ENCODE data around the gene EHD2.
A peak's percentile ranks its signal among the peaks of the same experiment; 100 is the strongest.
"Not testable (repeated sequence)": the region's sequence is repeated elsewhere in the genome, so short reads cannot be mapped to it uniquely, and the experiment has no call there.

Gene EHD2

GRCh38 chr19:47757617-47758442 is 44.6 kb downstream of the EHD2 start:
- no peak overlapping the region for H3K4me3 ChIP-seq (replicated peaks; ENCODE audit: low read depth, low read length)
- no peak for TF ChIP-seq CTCF (IDR thresholded peaks at IDR 0.05; ENCODE audit: low read length, missing control alignments)
- DNase-seq (ENCODE audit: low read depth), result no peak

GRCh38 chr19:47758443-47758804 is 45.2 kb downstream of the EHD2 start:
- no peak overlapping the region for H3K4me3 ChIP-seq (replicated peaks; ENCODE audit: low read depth, low read length)
- no peak for TF ChIP-seq CTCF (IDR thresholded peaks at IDR 0.05; ENCODE audit: low read length, missing control alignments)
- DNase-seq (ENCODE audit: low read depth), result no peak

GRCh38 chr19:47760632-47760999 is 47.4 kb downstream of the EHD2 start:
- DNase-seq (ENCODE audit: low read depth), result no peak
- no peak for TF ChIP-seq CTCF (IDR thresholded peaks at IDR 0.05; ENCODE audit: low read length, missing control alignments)
- no peak overlapping the region for H3K4me3 ChIP-seq (replicated peaks; ENCODE audit: low read depth, low read length)

- TF ChIP-seq CTCF (IDR thresholded peaks at IDR 0.05; ENCODE audit: low read length, missing control alignments), result no peak
- H3K4me3 ChIP-seq (replicated peaks; ENCODE audit: low read depth, low read length), result no peak overlapping the region
- no peak for DNase-seq (ENCODE audit: low read depth)
Observed at GRCh38 chr19:47761566-47761965, 48.3 kb downstream of the EHD2 start.

GRCh38 chr19:47762151-47762550 is 48.9 kb downstream of the EHD2 start:
- H3K4me3 ChIP-seq (replicated peaks; ENCODE audit: low read depth, low read length), result no peak overlapping the region
- DNase-seq (ENCODE audit: low read depth), result no peak
- no peak for TF ChIP-seq CTCF (IDR thresholded peaks at IDR 0.05; ENCODE audit: low read length, missing control alignments)

- DNase-seq (ENCODE audit: low read depth), result peak; percentile 44
- H3K4me3 ChIP-seq (replicated peaks; ENCODE audit: low read depth, low read length), result no peak overlapping the region
- no peak for TF ChIP-seq CTCF (IDR thresholded peaks at IDR 0.05; ENCODE audit: low read length, missing control alignments)
Observed at GRCh38 chr19:47762615-47763308, 49.5 kb downstream of the EHD2 start.

GRCh38 chr19:47764705-47765104 is 51.5 kb downstream of the EHD2 start:
- H3K4me3 ChIP-seq (replicated peaks; ENCODE audit: low read depth, low read length); DNase-seq (ENCODE audit: low read depth): not testable (repeated sequence)

Data from fibroblast of pulmonary artery (primary cell).